Ascending aorta (tissue), 2 donors: Measurements from ENCODE around the gene NCOA5. TPM values are rescaled to one million over a fixed set of nuclear protein-coding genes. Genes with fewer than 3 reads are reported as not detected.

Experiments
- DNase-seq, 2 donors: peaks; one replicate each; pipeline ENCODE4 v3.0.0-alpha.2; 2019; ENCODE audit warnings: low spot score in 2 of 2
- H3K27ac ChIP-seq, 2 donors: fragments of 200-600 bp; sonication (generic); one replicate each; pipeline ENCODE4 v1.5.1; 2016 to 2017; ENCODE audit warnings: mild to moderate bottlenecking in 1 of 2
- H3K27me3 ChIP-seq: fragments of 200-600 bp; sonication (generic); one replicate; pipeline ENCODE4 v1.5.1; 2017
- H3K36me3 ChIP-seq, 2 donors: fragments of 200-600 bp; sonication (generic); one replicate each; pipeline ENCODE4 v1.5.1; 2016
- H3K4me1 ChIP-seq, 2 donors: fragments of 200-600 bp; sonication (generic); one replicate each; pipeline ENCODE4 v1.5.1; 2016 to 2017; ENCODE audit warnings: mild to moderate bottlenecking in 1 of 2
- H3K4me3 ChIP-seq, 2 donors: fragments of 200-600 bp; sonication (generic); one replicate each; pipeline ENCODE4 v1.5.1; 2016 to 2017; ENCODE audit warnings: mild to moderate bottlenecking in 1 of 2
- H3K9me3 ChIP-seq, 2 donors: fragments of 200-600 bp; sonication (generic); one replicate each; pipeline ENCODE4 v1.5.1; 2016
- CTCF ChIP-seq, 3 experiments: fragments of 200-600 bp in 2 of 3; fragments of 450-650 bp in 1 of 3; sonication (generic) in 2 of 3; IDR thresholded peaks; one replicate each; pipeline ENCODE4 v1.5.1; 2016 to 2019; ENCODE audit warnings: antibody characterized with exemption in 3 of 3, mild to moderate bottlenecking in 1 of 3, moderate library complexity in 1 of 3
- intact Hi-C: fragments of 100-400 bp; cut with DNase I; formaldehyde crosslinking; loops from one replicate; pipeline ENCODE4 v1.15.1; 2023
- total RNA-seq: library from RNA; depleted of rRNA; stranded (reverse); fragments of >200 nt; gene quantifications from one replicate; pipeline ENCODE4 v1.1.0, GENCODE V29; 2016

The NCOA5 gene
- total RNA-seq, 1 donor from 2014 or later = 70.4 TPM

GRCh38 chr20:46023999-46024398, 65.8 kb downstream of the NCOA5 start:
- TF ChIP-seq CTCF (IDR thresholded peaks at IDR 0.05) = no peak
- no peaks in the 10 kb centered on the region for H3K36me3 ChIP-seq
- H3K27me3 ChIP-seq = peaks cover 13% of the 10 kb centered on the region
- H3K4me1 ChIP-seq = peaks cover 4 to 6% of the 10 kb centered on the region in 2 donors
- intact Hi-C loops = loop anchor here (5.0 kb wide), 1 partner anchor 148 kb away; no protein-coding TSS in a partner anchor
- no peaks in the 10 kb centered on the region for H3K9me3 ChIP-seq
- no peak for DNase-seq
- no peak overlapping the region for H3K27ac ChIP-seq
- H3K4me3 ChIP-seq = no peak overlapping the region

- intact Hi-C loops = loop anchor here (5.0 kb wide), 1 partner anchor 149 kb away; no protein-coding TSS in a partner anchor
- Histone ChIP-seq H3K9me3 (no peaks in the 10 kb centered on the region), H3K36me3 (no peaks in the 10 kb centered on the region), H3K4me1 (peaks cover 4 to 6% of the 10 kb centered on the region in 2 donors), H3K4me3 (no peak overlapping the region), H3K27ac (no peak overlapping the region), H3K27me3 (peaks cover 12% of the 10 kb centered on the region)
- TF ChIP-seq CTCF (IDR thresholded peaks at IDR 0.05) = no peak
- no peak for DNase-seq
Observed at GRCh38 chr20:46023148-46023484, 66.6 kb downstream of the NCOA5 start.

- TF ChIP-seq CTCF (IDR thresholded peaks at IDR 0.05) = peak; percentile 62 to 69 (median 67)
- Histone ChIP-seq H3K27me3 (peaks cover 12% of the 10 kb centered on the region), H3K4me3 (peak overlapping the region; percentile 18 to 49), H3K4me1 (peaks cover 4 to 6% of the 10 kb centered on the region in 2 donors), H3K9me3 (no peaks in the 10 kb centered on the region), H3K27ac (no peak overlapping the region), H3K36me3 (no peaks in the 10 kb centered on the region)
- no peak for DNase-seq
- intact Hi-C loops = loop anchor here (5.0 kb wide), 1 partner anchor 150 kb away; no protein-coding TSS in a partner anchor
Observed at GRCh38 chr20:46022411-46023147, 67.2 kb downstream of the NCOA5 start.

DNA sequence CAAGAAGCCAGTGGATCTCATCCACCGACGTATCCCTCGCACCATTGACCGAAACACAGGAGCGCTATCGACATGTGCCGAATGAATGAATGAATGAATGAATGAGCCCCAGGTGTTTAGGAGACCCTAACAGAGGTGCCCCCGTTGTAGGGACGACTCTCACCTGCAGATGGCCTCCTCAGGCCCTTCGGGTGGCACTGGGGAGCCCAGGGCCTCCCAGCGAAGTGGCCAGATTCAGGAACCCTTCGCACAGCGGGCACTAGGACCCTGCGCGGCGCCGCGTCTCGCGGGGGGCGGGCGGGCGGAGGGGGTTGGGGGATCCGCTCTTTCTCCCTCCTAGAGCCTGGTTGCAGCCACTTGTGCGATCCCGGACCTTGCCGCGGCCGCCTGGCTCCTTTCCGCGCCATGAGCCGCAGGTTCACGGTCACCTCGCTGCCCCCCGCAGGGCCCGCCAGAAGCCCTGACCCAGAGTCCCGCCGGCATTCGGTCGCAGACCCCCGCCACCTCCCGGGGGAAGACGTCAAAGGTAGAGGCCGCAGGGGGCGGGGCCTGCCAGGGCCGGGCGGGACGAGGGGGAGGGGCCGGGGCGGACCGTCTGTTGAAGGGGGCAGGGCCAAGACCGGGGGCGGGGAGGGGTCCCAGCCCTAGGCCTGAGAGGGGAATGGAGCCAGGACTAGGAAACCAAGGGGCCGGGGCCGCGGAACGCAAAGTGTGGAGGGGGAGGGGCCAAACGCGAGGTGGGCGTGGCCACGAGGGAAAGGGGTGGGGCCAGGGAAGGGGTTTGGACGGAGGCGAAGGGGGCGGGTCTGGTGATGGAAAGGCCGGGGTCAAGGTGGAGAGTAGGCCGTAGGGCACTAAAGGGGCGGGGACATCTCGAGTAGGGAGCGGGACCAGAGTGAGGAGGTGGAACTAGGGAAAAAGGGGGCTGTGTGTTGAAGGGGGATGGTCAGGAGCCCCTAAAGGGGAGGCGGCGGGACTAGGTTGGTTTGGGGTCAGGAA, 68.1 kb downstream of the NCOA5 start:
- TF ChIP-seq CTCF (IDR thresholded peaks at IDR 0.05) = no peak

DNA sequence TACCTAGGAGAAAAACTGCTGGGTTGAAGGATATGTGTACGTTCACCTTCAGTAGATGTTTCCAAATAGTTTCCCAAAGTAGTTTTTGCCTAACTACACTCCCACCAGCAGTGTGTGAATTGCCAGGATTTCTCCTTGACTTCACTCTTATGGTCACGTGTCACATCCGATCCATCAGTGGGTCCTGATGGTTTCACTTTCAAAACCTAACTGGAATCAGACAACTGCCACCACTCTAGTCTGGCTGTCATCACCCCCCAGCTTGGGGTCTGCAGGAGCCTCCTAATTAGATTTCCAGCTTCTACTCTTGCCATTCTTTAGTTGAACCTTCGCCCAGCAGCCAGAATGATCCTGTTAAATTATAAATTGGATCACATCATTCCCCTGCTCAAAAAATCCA, 69.2 kb downstream of the NCOA5 start:
- no peak for DNase-seq
- Histone ChIP-seq H3K27ac (no peak overlapping the region), H3K4me3 (no peak overlapping the region), H3K27me3 (peaks cover 12% of the 10 kb centered on the region), H3K4me1 (peaks cover 4 to 6% of the 10 kb centered on the region in 2 donors), H3K36me3 (no peaks in the 10 kb centered on the region), H3K9me3 (no peaks in the 10 kb centered on the region)
- TF ChIP-seq CTCF (IDR thresholded peaks at IDR 0.05) = no peak
- intact Hi-C loops = loop anchor here (5.0 kb wide), 1 partner anchor 152 kb away; no protein-coding TSS in a partner anchor

More for the DNA sequence above, 68.1 kb downstream of the NCOA5 start:
- H3K9me3 ChIP-seq = no peaks in the 10 kb centered on the region
- intact Hi-C loops = loop anchor here (5.0 kb wide), 1 partner anchor 151 kb away; no protein-coding TSS in a partner anchor
- no peaks in the 10 kb centered on the region for H3K36me3 ChIP-seq
- H3K4me3 ChIP-seq = peak overlapping the region; percentile 49 to 55
- no peak overlapping the region for H3K27ac ChIP-seq
- peaks cover 12% of the 10 kb centered on the region for H3K27me3 ChIP-seq
- DNase-seq = peak in 1 of 2 donors; percentile 63
- peaks cover 4 to 6% of the 10 kb centered on the region in 2 donors for H3K4me1 ChIP-seq
